Glutamatergic neuron (in vitro differentiated cells): Measurements from ENCODE around the gene KRTCAP3. TPM values are rescaled to one million over a fixed set of nuclear protein-coding genes. Genes with fewer than 3 reads are reported as not detected.

ENCODE experiments used
- DNase-seq: peaks from one replicate; pipeline ENCODE4 v3.0.0; 2022
- H3K27ac Mint-ChIP-seq: one replicate; pipeline ENCODE4 v1.8.0; 2020; ENCODE audit warnings: mild to moderate bottlenecking, mixed read lengths, inconsistent platforms; ENCODE audit not compliant: unreplicated experiment
- H3K27me3 Mint-ChIP-seq: one replicate; pipeline ENCODE4 v1.8.0; 2020; ENCODE audit warnings: mild to moderate bottlenecking, moderate library complexity, mixed read lengths, inconsistent platforms; ENCODE audit not compliant: unreplicated experiment
- H3K36me3 Mint-ChIP-seq: one replicate; pipeline ENCODE4 v1.8.0; 2020; ENCODE audit warnings: mild to moderate bottlenecking, mixed read lengths, inconsistent platforms; ENCODE audit not compliant: unreplicated experiment
- H3K4me1 Mint-ChIP-seq: one replicate; pipeline ENCODE4 v1.8.0; 2020; ENCODE audit warnings: mild to moderate bottlenecking, low read depth, mixed read lengths, inconsistent platforms; ENCODE audit not compliant: unreplicated experiment
- H3K4me3 Mint-ChIP-seq: one replicate; pipeline ENCODE4 v1.8.0; 2020; ENCODE audit warnings: mild to moderate bottlenecking, mixed read lengths, inconsistent platforms; ENCODE audit not compliant: unreplicated experiment
- H3K9me3 Mint-ChIP-seq: one replicate; pipeline ENCODE4 v1.8.0; 2020; ENCODE audit warnings: mild to moderate bottlenecking, moderate library complexity, mixed read lengths, inconsistent platforms; ENCODE audit not compliant: unreplicated experiment
- CTCF ChIP-seq: fragments of 200-600 bp; sonication (generic); IDR thresholded peaks from one replicate; pipeline ENCODE4 v1.5.0; 2021; ENCODE audit not compliant: partially characterized antibody, unreplicated experiment
- total RNA-seq: library from RNA; stranded (reverse); fragmentation: NEBNext Ultra II Directional; extraction: Animal tissue kit (Norgen Biotek cat#: 25700); gene quantifications from one replicate; pipeline ENCODE4 v1.2.1, GENCODE V29; 2021; ENCODE audit not compliant: unreplicated experiment

The KRTCAP3 gene
- total RNA-seq, 1 donor from 2014 or later, result 4.2 TPM

DNA sequence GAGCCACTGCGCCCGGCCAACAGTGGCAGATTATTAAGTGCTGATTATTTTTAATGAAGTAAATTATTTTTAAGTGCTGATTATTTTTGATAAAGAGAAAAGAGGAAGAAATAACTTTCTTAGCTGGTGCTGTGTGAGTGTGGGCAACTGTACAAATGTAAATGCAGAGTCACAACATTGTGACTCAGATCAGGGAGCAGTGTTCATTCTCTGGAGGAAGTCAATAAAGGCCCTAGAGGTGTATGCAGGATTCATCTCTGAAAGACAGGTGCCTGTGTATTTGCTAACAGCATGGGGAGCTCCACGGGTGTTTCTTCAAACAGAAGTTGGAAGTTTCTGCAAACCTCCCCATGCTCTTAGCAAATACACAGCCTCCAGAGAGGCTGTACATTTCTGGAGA is 6.2 kb downstream of the KRTCAP3 start:
- H3K27ac Mint-ChIP-seq, result no peak overlapping the region
- no peaks in the 10 kb centered on the region for H3K9me3 Mint-ChIP-seq
- H3K36me3 Mint-ChIP-seq, result peaks cover 6% of the 10 kb centered on the region
- H3K4me3 Mint-ChIP-seq, result no peak overlapping the region
- no peaks in the 10 kb centered on the region for H3K4me1 Mint-ChIP-seq
- TF ChIP-seq CTCF, result no peak
- no peaks in the 10 kb centered on the region for H3K27me3 Mint-ChIP-seq
- DNase-seq, result no peak

DNA sequence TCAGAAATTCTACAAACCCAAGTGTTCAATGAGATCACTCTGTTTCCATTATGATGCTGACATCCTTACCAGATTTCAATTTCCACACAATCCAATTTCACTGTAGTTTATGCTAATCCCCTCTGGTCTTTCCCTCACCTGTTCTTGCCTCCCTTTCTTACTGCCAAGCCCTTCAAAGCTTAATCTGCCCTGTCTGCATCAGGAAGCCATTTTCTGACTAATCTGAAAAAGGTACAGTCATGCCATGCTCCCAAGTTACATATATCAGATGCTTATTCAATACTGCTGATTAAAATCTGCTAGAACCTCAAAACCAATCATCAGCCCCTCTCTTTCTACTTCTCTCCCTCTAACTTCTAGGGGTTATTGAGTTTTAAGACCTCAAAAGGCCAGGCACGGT is 8.9 kb downstream of the KRTCAP3 start:
- Mint-ChIP-seq H3K27me3 (no peaks in the 10 kb centered on the region), H3K4me3 (no peak overlapping the region), H3K27ac (no peak overlapping the region), H3K4me1 (no peaks in the 10 kb centered on the region), H3K9me3 (no peaks in the 10 kb centered on the region), H3K36me3 (peaks cover 6% of the 10 kb centered on the region)
- no peak for DNase-seq
- no peak for TF ChIP-seq CTCF

GRCh38 chr2:27453968-27454367 is 11.8 kb downstream of the KRTCAP3 start:
- no peak for TF ChIP-seq CTCF
- no peak overlapping the region for H3K4me3 Mint-ChIP-seq
- no peak for DNase-seq
- peaks cover 1% of the 10 kb centered on the region for H3K4me1 Mint-ChIP-seq
- H3K9me3 Mint-ChIP-seq, result no peaks in the 10 kb centered on the region
- no peaks in the 10 kb centered on the region for H3K27me3 Mint-ChIP-seq
- peaks cover 6% of the 10 kb centered on the region for H3K36me3 Mint-ChIP-seq
- H3K27ac Mint-ChIP-seq, result no peak overlapping the region

DNA sequence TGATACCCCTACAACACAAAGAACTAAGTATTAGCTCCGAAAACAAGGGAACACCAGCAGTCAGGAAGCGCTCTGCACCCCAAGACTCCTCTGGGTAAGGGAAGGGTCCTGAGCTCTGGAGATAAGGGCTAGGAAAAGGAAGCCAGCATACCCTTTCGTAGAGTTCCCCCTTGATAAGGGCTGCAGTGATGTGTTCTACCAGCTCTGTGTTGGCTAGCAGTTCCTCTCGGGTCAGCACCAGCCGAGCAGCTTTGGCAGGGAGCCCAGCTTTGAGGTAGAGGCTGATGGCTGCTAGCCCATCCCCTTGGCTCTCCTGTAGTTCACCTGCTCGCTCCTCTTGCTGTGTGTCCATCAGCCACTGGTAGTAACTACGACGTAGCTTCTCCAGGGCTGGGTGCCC is 18.9 kb downstream of the KRTCAP3 start:
- H3K27me3 Mint-ChIP-seq, result peaks cover 2% of the 10 kb centered on the region
- no peak overlapping the region for H3K27ac Mint-ChIP-seq
- H3K4me1 Mint-ChIP-seq, result peaks cover 1% of the 10 kb centered on the region
- no peak overlapping the region for H3K4me3 Mint-ChIP-seq
- no peak for DNase-seq
- no peaks in the 10 kb centered on the region for H3K36me3 Mint-ChIP-seq
- no peaks in the 10 kb centered on the region for H3K9me3 Mint-ChIP-seq
- no peak for TF ChIP-seq CTCF

DNA sequence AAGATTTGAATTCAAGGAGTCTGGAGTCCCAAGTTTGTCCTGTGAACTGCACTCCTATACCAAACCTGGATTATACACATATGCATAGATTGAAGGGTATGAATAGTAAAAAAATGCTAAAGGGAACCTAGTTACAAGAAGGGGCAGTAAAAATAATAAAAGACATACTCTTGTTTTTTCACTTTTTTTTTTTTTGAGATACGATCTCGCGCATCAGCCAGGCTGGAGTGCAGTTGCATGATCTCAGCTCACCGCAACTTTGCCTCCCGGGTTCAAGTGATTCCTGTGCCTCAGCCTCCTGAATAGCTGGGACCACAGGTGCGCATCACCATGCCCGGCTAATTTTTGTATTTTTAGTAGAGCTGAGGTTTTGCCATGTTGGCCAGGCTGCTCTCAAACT is 22.3 kb downstream of the KRTCAP3 start:
- DNase-seq, result no peak
- no peaks in the 10 kb centered on the region for H3K4me1 Mint-ChIP-seq
- peaks cover 2% of the 10 kb centered on the region for H3K27me3 Mint-ChIP-seq
- H3K9me3 Mint-ChIP-seq, result no peaks in the 10 kb centered on the region
- H3K4me3 Mint-ChIP-seq, result no peak overlapping the region
- TF ChIP-seq CTCF, result no peak
- no peaks in the 10 kb centered on the region for H3K36me3 Mint-ChIP-seq
- H3K27ac Mint-ChIP-seq, result no peak overlapping the region
